Measurements from ENCODE around the gene FAM120C. TPM values are rescaled to one million over a fixed set of nuclear protein-coding genes. Genes with fewer than 3 reads are reported as not detected.

Gene FAM120C
- polyA plus RNA-seq, 1 experiment, result 3.7 TPM

- POLR2A ChIA-PET, result no interaction called here
Measured at GRCh38 chrX:54093159-54093558, 89.9 kb downstream of the FAM120C start.

GRCh38 chrX:54090880-54091279 lies 92.2 kb downstream of the FAM120C start:
- POLR2A ChIA-PET, result no interaction called here
- TF ChIP-seq, protein P1, sequence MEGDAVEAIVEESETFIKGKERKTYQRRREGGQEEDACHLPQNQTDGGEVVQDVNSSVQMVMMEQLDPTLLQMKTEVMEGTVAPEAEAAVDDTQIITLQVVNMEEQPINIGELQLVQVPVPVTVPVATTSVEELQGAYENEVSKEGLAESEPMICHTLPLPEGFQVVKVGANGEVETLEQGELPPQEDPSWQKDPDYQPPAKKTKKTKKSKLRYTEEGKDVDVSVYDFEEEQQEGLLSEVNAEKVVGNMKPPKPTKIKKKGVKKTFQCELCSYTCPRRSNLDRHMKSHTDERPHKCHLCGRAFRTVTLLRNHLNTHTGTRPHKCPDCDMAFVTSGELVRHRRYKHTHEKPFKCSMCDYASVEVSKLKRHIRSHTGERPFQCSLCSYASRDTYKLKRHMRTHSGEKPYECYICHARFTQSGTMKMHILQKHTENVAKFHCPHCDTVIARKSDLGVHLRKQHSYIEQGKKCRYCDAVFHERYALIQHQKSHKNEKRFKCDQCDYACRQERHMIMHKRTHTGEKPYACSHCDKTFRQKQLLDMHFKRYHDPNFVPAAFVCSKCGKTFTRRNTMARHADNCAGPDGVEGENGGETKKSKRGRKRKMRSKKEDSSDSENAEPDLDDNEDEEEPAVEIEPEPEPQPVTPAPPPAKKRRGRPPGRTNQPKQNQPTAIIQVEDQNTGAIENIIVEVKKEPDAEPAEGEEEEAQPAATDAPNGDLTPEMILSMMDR (IDR thresholded peaks at IDR 0.05; ENCODE audit: insufficient read depth, low read depth, low read length), result no peak

More at GRCh38 chrX:54093159-54093558, 89.9 kb downstream of the FAM120C start:
- CTCF ChIA-PET, result interaction anchor here (1.0 kb wide), 1 partner anchor 26 kb away, joined by 4 read pairs; no protein-coding TSS in a partner anchor
- Histone ChIP-seq H3K27me3 (ENCODE audit: control insufficient read depth, insufficient read depth, low read length) (no peaks in the 10 kb centered on the region), H3K36me3 (ENCODE audit: control insufficient read depth, insufficient read depth, low read length) (0 out of 2 replicates have a peak, but pooled peaks cover 1% of the 10 kb centered on the region), H3K4me3 (ENCODE audit: low read depth, low read length) (no peak overlapping the region)
- TF ChIP-seq, protein P1 (IDR thresholded peaks at IDR 0.05; ENCODE audit: insufficient read depth, low read depth, low read length), result no peak
- no peak for DNase-seq (ENCODE audit: low read depth)

DNA sequence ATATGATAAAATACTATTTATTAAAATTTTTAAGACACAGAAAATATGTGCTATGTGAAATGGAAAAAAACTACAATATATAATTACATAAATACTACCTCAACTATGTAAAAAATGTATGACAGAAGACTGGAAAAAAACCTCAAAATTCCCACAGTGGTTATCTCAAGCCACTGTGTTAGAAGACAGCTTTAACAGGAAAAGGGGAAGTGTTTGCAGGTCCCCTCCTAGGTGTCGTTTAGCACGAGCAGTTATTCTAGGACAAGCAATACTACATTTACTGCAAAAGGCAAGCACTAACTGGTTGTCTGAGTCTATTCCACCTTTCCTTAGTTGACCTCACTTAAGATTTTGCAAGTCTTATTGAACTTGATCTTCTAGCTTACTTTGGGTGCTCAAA lies 93.9 kb downstream of the FAM120C start:
- TF ChIP-seq, protein P1 (IDR thresholded peaks at IDR 0.05; ENCODE audit: insufficient read depth, low read depth, low read length), result no peak
- ChIA-PET POLR2A (no interaction called here), CTCF (no interaction called here)
- Histone ChIP-seq H3K4me3 (ENCODE audit: low read depth, low read length) (no peak overlapping the region), H3K36me3 (ENCODE audit: control insufficient read depth, insufficient read depth, low read length) (0 out of 2 replicates have a peak, but pooled peaks cover 1% of the 10 kb centered on the region), H3K27me3 (ENCODE audit: control insufficient read depth, insufficient read depth, low read length) (no peaks in the 10 kb centered on the region)
- DNase-seq (ENCODE audit: low read depth), result no peak

More at GRCh38 chrX:54090880-54091279, 92.2 kb downstream of the FAM120C start:
- 0 out of 2 replicates have a peak, but pooled peaks cover 1% of the 10 kb centered on the region for H3K36me3 ChIP-seq (ENCODE audit: control insufficient read depth, insufficient read depth, low read length)
- no peak for DNase-seq (ENCODE audit: low read depth)
- CTCF ChIA-PET, result no interaction called here
- no peaks in the 10 kb centered on the region for H3K27me3 ChIP-seq (ENCODE audit: control insufficient read depth, insufficient read depth, low read length)
- H3K4me3 ChIP-seq (ENCODE audit: low read depth, low read length), result no peak overlapping the region

DNA sequence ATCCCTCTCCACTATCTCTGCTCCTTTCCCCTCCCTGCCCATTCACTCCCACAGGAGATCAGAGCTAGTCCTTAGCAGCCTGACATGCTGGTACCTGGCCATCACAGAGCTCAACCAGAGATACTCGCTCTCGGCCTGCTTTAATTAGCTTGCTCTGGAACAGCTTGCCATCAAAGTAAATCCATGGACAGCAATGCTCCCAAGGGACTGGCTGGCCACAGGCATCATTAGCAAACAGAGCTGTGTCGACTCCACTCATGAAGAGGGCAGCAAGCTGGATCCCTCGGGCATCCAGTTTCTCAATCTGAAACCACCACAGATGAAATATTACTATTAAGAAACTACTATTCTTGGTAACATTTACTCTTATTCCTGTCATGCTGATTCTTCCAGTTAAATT lies 95.4 kb downstream of the FAM120C start:
- no peaks in the 10 kb centered on the region for H3K27me3 ChIP-seq (ENCODE audit: control insufficient read depth, insufficient read depth, low read length)
- H3K4me3 ChIP-seq (ENCODE audit: low read depth, low read length), result no peak overlapping the region
- 0 out of 2 replicates have a peak, but pooled peaks cover 1% of the 10 kb centered on the region for H3K36me3 ChIP-seq (ENCODE audit: control insufficient read depth, insufficient read depth, low read length)
- ChIA-PET CTCF (interaction anchor here (0.6 kb wide), 1 partner anchor 390 kb away, joined by 4 read pairs; no protein-coding TSS in a partner anchor), POLR2A (no interaction called here)
- TF ChIP-seq, protein P1 (IDR thresholded peaks at IDR 0.05; ENCODE audit: insufficient read depth, low read depth, low read length), result no peak
- no peak for DNase-seq (ENCODE audit: low read depth)

DNA sequence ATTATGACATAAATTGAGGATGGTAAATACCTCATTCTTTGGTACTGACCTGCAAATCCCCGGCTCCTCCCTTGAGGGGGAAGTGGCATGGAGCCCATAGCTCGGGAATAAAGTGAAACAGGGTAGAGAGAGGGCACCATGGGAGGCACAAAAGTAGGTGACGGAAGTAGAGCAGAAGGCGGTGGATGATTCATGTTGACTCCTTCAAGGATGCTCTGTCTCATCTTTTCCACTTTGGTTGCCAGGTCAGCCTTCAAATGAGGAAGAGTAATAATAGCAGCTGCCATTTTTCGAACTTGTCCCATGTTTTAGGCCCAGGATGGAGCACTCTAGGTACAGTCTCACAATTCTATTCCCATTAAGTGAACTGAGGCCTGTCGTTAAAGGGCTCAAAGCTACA lies 97.4 kb downstream of the FAM120C start:
- ChIA-PET POLR2A (no interaction called here), CTCF (no interaction called here)
- no peak for DNase-seq (ENCODE audit: low read depth)
- TF ChIP-seq, protein P1 (IDR thresholded peaks at IDR 0.05; ENCODE audit: insufficient read depth, low read depth, low read length), result no peak
- Histone ChIP-seq H3K27me3 (ENCODE audit: control insufficient read depth, insufficient read depth, low read length) (no peaks in the 10 kb centered on the region), H3K4me3 (ENCODE audit: low read depth, low read length) (no peak overlapping the region), H3K36me3 (ENCODE audit: control insufficient read depth, insufficient read depth, low read length) (peaks cover 1% of the 10 kb centered on the region; the same call in 1 of the 2 replicates)
